ENCODE results near the gene DENND4B. TPM values are rescaled to one million over a fixed set of nuclear protein-coding genes. Genes with fewer than 3 reads are reported as not detected.

Gene DENND4B
- total RNA-seq, 5 donors from 2014 or later (not counting 1 experiment from before 2014, with no cell fraction given) = 161 to 220 (median 196) TPM

Other genes starting within 250 kb of the DENND4B start
- 10 to 100 TPM; 45.9 to 57.7 (median 48.5) TPM for gene INTS3, start 218.7 kb downstream of the DENND4B start, total RNA-seq
- 10 to 100 TPM; 11.0 to 24.5 (median 18.9) TPM for gene SLC27A3, start 171.3 kb downstream of the DENND4B start, total RNA-seq
- gene GATAD2B, start 23.7 kb downstream of the DENND4B start, total RNA-seq = 100 to 1,000 TPM in 3 of 5 donors, 10 to 100 TPM in 2; 94.6 to 107 (median 103) TPM
- gene CRTC2, start 11.9 kb upstream of the DENND4B start, total RNA-seq = 100 to 1,000 TPM; 108 to 153 (median 122) TPM
- 10 to 100 TPM; 15.1 to 22.0 (median 16.4) TPM for gene SLC39A1, start 16.8 kb upstream of the DENND4B start, total RNA-seq
- gene CREB3L4, start 21.2 kb upstream of the DENND4B start, total RNA-seq = 1 to 10 TPM; 3.3 to 9.0 (median 6.3) TPM
- gene JTB, start 31.0 kb upstream of the DENND4B start, total RNA-seq = 100 to 1,000 TPM in 3 of 5 donors, 10 to 100 TPM in 2; 90.4 to 137 (median 129) TPM
- gene RAB13, start 39.6 kb upstream of the DENND4B start, total RNA-seq = 1 to 10 TPM in 4 of 5 donors, under 1 TPM in 1; 0.91 to 3.6 (median 2.6) TPM
- gene RPS27, start 44.0 kb upstream of the DENND4B start, total RNA-seq = 1,000 to 10,000 TPM; 4,147 to 5,898 (median 5,716) TPM
- under 1 TPM; 0.10 to 0.35 (median 0.18) TPM for gene NUP210L, start 208.4 kb upstream of the DENND4B start, total RNA-seq
- 100 to 1,000 TPM; 340 to 396 (median 363) TPM for gene TPM3, start 245.4 kb upstream of the DENND4B start, total RNA-seq